AG09319 (cell line): Measurements from ENCODE around the gene SLC10A6.

Experiments used
- DNase-seq: peaks from one replicate; pipeline ENCODE4 v3.0.0-alpha.2; 2010; ENCODE audit warnings: low read depth; ENCODE audit errors: extremely low read depth
- TF ChIP-seq, protein P1 (sequence below): IDR thresholded peaks from 2 replicates; pipeline ENCODE4 v1.5.1; 2011; ENCODE audit warnings: low read depth, mild to moderate bottlenecking, inconsistent platforms, low read length, moderate library complexity

The SLC10A6 gene

DNA sequence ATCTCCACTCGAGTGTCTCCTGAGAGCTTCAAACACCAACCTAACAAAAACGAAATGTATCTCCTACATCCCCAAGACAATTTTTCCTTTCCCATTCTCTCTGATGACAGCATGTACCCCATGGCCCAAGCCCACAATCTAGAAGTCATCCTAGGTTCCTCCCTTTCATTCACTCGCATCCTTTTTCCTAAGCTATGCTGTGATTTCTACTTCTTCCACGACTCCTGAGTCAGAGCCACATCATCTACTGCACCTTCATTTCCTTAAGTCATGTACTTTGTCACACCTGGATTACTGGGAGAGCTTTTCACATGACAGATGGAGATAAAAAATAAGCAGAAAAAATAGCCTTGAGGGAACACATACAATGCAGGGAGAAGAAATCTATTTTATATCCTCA lies 23.0 kb upstream of the SLC10A6 start:
- TF ChIP-seq, protein P1, sequence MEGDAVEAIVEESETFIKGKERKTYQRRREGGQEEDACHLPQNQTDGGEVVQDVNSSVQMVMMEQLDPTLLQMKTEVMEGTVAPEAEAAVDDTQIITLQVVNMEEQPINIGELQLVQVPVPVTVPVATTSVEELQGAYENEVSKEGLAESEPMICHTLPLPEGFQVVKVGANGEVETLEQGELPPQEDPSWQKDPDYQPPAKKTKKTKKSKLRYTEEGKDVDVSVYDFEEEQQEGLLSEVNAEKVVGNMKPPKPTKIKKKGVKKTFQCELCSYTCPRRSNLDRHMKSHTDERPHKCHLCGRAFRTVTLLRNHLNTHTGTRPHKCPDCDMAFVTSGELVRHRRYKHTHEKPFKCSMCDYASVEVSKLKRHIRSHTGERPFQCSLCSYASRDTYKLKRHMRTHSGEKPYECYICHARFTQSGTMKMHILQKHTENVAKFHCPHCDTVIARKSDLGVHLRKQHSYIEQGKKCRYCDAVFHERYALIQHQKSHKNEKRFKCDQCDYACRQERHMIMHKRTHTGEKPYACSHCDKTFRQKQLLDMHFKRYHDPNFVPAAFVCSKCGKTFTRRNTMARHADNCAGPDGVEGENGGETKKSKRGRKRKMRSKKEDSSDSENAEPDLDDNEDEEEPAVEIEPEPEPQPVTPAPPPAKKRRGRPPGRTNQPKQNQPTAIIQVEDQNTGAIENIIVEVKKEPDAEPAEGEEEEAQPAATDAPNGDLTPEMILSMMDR: no peak
- no peak for DNase-seq

DNA sequence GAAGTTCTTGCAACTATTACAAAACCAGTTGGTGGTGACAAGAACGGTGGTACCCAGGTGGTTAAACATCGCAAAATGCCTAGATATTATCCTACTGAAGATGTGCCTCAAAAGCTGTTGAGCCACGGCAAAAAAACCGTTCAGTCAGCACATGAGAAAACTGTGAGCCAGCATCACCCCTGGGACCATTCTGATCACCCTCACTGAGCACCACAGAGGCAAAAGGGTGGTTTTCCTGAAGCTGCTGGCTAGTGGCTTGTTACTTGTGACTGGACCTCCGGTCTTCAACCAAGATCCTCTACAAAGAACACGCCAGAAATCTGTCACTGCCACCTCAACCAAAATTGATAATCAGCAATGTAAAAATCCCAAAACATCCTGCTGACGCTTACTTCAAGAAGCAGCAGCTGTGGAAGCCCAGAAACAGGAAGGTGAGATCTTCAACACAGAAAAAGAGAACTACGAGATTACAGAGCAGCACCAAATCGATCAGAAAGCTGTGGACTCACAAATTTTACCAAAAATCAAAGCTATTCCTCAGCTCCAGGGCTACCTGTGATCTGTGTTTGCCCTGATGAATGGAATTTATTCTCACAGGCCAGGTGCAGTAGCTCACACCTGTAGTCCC lies 21.4 kb upstream of the SLC10A6 start:
- TF ChIP-seq, protein P1: no peak
- no peak for DNase-seq

DNA sequence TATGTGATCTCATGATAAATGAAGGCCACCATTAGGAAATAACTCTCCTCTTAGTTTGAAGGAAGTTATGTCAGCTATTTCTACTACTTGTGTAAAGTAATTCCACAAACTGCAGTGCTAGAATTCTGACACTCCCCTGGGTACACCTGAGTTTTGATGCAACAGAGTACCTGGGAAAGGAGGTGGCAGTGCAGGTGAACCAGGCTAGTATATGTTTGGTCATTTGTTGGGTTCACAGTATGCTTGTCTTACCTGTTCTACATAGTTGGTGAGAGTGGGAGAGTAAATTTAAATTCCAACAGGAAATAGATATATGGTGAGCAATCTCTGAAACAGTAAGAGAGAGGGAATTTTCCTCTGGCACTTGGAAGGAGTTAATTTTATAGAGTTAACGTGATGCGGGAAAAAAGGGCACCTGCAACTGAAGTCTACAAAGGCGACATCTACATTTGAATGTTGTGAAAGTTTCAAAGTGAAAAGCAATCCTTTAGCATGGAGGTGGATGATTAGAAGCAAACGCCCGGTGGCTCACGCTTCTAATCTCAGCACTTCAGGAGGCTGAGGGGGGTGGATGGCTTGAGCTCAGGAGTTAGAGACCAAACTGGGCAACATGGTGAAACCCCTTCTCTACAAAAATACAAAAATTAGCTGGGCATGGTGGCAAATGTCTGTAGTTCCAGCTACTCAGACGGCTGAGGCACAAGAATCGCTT lies 8.3 kb upstream of the SLC10A6 start:
- TF ChIP-seq, protein P1: no peak
- no peak for DNase-seq

DNA sequence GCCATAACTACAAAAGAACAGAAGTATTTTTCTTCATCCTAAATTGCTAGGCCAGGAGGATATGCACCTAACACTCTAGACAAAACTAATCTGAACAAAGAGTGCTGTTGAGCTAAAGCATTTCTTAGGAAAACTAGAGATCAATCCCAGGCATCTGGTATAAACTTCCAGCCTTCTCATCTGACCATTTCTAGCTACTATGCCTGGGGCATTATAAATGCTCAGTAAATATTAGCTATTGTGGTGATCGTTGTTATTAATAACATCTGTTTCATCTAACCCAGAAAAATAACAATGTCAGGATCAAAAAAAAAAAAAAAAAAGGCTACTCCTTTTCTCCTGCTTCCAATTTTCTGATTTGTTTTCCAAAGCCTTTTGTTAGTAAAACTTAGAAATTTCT lies 7.7 kb upstream of the SLC10A6 start:
- TF ChIP-seq, protein P1: no peak
- peak; percentile 36 for DNase-seq

DNA sequence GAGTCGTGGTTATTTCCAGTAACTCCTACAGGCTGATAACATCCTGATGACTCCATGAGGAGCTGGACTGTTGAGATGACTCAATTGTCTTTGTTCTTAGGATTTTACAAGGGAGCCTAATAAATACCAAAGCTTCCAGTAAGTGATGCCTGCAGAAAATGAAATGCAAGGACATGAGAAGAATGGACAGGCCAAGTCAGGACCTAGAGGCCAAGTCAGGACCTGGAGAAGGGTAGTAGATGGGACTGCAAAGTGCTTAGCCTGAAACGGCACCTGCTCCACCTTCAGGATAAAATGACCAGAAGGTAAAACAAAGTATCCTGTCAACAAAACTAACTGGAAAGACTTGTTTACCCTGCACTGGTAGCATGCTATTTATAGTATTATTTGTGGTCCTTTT lies 6.4 kb upstream of the SLC10A6 start:
- TF ChIP-seq, protein P1: no peak
- no peak for DNase-seq

DNA sequence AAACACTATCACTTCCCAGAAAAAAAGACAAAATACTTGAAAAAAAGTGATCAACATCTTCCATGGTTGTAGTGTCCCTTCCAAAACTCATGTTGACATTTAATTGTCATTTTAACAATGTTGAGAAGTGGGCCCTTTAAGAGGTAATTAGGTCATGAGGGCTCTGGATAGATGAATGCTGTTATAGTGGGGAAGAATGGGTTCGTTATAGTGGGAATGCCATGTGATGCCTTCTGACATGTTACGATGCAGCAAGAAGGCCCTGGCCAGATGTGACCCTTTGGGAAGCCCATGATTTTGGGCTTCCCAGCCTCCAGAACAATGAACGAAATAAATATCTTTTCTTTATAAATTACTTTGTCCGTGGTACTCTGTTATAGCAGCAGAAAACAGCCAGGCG lies 4.0 kb upstream of the SLC10A6 start:
- DNase-seq: no peak
- TF ChIP-seq, protein P1: no peak

DNA sequence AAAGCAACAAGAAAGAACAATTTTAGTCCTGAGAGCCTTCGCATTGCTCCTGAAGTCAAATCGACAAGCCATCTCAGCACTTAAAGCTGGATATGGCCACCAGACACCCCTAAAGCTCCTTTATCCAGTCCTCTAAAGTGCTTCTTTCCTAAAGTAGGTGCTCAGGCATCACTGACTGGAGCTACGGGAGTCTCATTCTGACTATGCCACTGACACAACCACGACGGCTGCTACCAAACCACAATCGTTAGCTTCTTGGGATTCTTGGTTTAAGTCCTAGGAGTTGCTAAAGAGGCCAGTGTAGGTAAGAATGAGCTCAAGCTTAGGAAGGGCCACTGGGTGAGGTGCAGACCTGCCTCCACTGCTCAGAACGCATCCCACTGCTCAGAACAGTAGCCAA lies 1.0 kb downstream of the SLC10A6 start:
- DNase-seq: no peak
- TF ChIP-seq, protein P1: no peak
